Endothelial cell (in vitro differentiated cells): ENCODE results near the gene ZNF280A. TPM values are rescaled to one million over a fixed set of nuclear protein-coding genes. Genes with fewer than 3 reads are reported as not detected.

Experiments
- DNase-seq: peaks from one replicate; pipeline ENCODE4 v3.0.0; 2021; ENCODE audit warnings: low spot score
- H3K27ac Mint-ChIP-seq: one replicate; pipeline ENCODE4 v1.8.0; 2021; ENCODE audit warnings: mixed read lengths, inconsistent platforms; ENCODE audit not compliant: unreplicated experiment
- H3K27me3 Mint-ChIP-seq: one replicate; pipeline ENCODE4 v1.8.0; 2021; ENCODE audit warnings: mild to moderate bottlenecking, moderate library complexity, mixed read lengths, inconsistent platforms; ENCODE audit not compliant: unreplicated experiment
- H3K36me3 Mint-ChIP-seq: one replicate; pipeline ENCODE4 v1.8.0; 2021; ENCODE audit warnings: mild to moderate bottlenecking, low read depth, mixed read lengths, inconsistent platforms; ENCODE audit not compliant: unreplicated experiment
- H3K4me1 Mint-ChIP-seq: one replicate; pipeline ENCODE4 v1.8.0; 2021; ENCODE audit warnings: mild to moderate bottlenecking, mixed read lengths, inconsistent platforms; ENCODE audit not compliant: unreplicated experiment
- H3K4me3 Mint-ChIP-seq: one replicate; pipeline ENCODE4 v1.8.0; 2021; ENCODE audit warnings: mild to moderate bottlenecking, mixed read lengths, inconsistent platforms; ENCODE audit not compliant: unreplicated experiment
- H3K9me3 Mint-ChIP-seq: one replicate; pipeline ENCODE4 v1.8.0; 2021; ENCODE audit warnings: mixed read lengths, inconsistent platforms; ENCODE audit not compliant: unreplicated experiment
- CTCF ChIP-seq: fragments of 200-600 bp; sonication (generic); IDR thresholded peaks from one replicate; pipeline ENCODE4 v1.5.0; 2021; ENCODE audit warnings: antibody characterized with exemption; ENCODE audit not compliant: unreplicated experiment
- total RNA-seq: library from RNA; stranded (reverse); fragmentation: NEBNext Ultra II Directional; extraction: Animal tissue kit (Norgen Biotek cat#: 25700); gene quantifications from one replicate; pipeline ENCODE4 v1.2.1, GENCODE V29; 2021; ENCODE audit not compliant: unreplicated experiment

Gene ZNF280A
- total RNA-seq, 1 donor from 2014 or later: 0.51 TPM

DNA sequence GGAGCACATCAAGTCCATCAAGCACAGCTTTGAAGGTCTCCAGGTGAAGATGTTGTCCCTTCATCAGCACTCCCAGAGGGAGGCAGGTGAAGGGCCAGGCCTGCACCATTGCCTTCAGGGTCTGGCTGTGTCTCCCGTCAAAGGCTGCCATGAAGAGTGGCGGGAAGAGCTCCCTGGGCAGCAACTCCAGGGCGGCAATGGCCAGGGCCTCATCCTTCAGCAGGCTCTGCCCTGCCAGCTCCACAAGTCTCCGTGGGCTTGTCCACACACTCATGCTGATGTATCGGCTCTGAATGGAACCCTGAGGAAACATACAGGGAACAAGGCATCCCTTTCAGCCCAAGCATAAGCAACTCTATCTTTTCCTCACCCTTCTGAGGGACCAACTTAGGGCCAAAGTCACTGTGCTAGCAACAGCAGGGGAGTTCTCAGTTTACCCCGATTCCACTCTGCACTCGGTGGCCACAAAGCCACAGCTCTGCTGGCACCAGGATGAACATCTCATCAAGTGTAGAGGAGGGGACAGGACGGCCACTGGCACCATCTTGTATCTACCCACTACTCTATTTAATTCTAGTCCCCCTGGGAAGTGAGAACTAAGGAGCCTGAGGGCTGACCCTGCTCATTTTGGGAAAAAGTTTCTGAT, 30.8 kb upstream of the ZNF280A start:
- Mint-ChIP-seq H3K4me1 (no peaks in the 10 kb centered on the region), H3K36me3 (no peaks in the 10 kb centered on the region), H3K9me3 (no peaks in the 10 kb centered on the region), H3K27ac (no peak overlapping the region), H3K4me3 (no peak overlapping the region), H3K27me3 (no peaks in the 10 kb centered on the region)
- DNase-seq: no peak
- TF ChIP-seq CTCF: no peak

GRCh38 chr22:22548910-22549309, 28.8 kb upstream of the ZNF280A start:
- no peak for DNase-seq
- no peak for TF ChIP-seq CTCF
- H3K27me3 Mint-ChIP-seq: no peaks in the 10 kb centered on the region
- H3K9me3 Mint-ChIP-seq: no peaks in the 10 kb centered on the region
- no peaks in the 10 kb centered on the region for H3K4me1 Mint-ChIP-seq
- H3K27ac Mint-ChIP-seq: no peak overlapping the region
- H3K36me3 Mint-ChIP-seq: no peaks in the 10 kb centered on the region
- H3K4me3 Mint-ChIP-seq: no peak overlapping the region

GRCh38 chr22:22548317-22548716, 28.2 kb upstream of the ZNF280A start:
- Mint-ChIP-seq H3K4me1 (no peaks in the 10 kb centered on the region), H3K36me3 (no peaks in the 10 kb centered on the region), H3K27ac (no peak overlapping the region), H3K4me3 (no peak overlapping the region), H3K9me3 (no peaks in the 10 kb centered on the region), H3K27me3 (no peaks in the 10 kb centered on the region)
- no peak for DNase-seq
- no peak for TF ChIP-seq CTCF

DNA sequence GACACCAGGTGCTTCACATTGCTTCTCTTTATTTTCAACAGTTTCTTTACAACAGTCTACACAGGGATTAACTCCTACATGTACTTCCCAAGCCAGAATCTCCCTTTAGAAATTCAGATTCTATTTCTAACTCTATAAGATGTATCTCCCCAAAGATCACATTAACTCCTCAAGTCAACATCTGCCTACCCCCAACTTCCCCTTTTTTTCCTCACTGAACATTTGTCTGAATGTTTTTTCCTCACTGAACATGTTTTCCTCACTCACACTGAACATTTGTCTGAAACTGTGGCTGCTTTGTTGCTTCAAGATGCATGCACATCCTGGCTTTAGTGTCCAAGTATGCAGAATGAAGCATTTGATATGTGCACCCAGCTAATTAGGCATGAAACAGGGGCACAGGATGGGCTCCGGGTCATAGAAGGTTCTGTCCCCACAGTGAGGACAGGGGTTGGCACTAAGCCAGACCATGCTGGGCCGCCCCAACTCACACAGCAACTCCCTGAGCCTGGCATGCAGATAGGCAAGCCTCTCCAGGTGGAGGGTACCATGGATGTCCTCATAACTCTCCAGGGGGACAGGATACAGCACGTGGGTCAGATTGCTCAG, 27.7 kb upstream of the ZNF280A start:
- Mint-ChIP-seq H3K27ac (no peak overlapping the region), H3K27me3 (no peaks in the 10 kb centered on the region), H3K9me3 (no peaks in the 10 kb centered on the region)

More for the DNA sequence above, 27.7 kb upstream of the ZNF280A start:
- Mint-ChIP-seq H3K4me3 (no peak overlapping the region), H3K36me3 (no peaks in the 10 kb centered on the region), H3K4me1 (no peaks in the 10 kb centered on the region)
- no peak for DNase-seq
- TF ChIP-seq CTCF: no peak
